OCI-LY7 (cell line): ENCODE measurements around the gene ANGPTL8. TPM values are rescaled to one million over a fixed set of nuclear protein-coding genes. Genes with fewer than 3 reads are reported as not detected.

ENCODE experiments used
- BruUV-seq: library from RNA; stranded (reverse); fragments of 400-500 nt; replicated peaks from 2 replicates; lab custom pipeline; 2021; lab: Mats Ljungman, UMichigan
- CTCF ChIA-PET: fragments of 300-600 bp; sonication (Branson Sonifier 250); formaldehyde crosslinking; loops from one replicate; lab custom pipeline; 2022; ENCODE audit warnings: antibody characterized with exemption; ENCODE audit not compliant: unreplicated experiment; lab: Charles Lee
- POLR2A ChIA-PET: fragments of 300-600 bp; sonication (Branson Sonifier 250); formaldehyde crosslinking; loops from one replicate; lab custom pipeline; 2022; ENCODE audit warnings: antibody characterized with exemption; lab: Charles Lee
- DNase-seq: peaks from one replicate; pipeline ENCODE4 v3.0.0-alpha.2; 2015; ENCODE audit warnings: low spot score
- H2AFZ ChIP-seq: fragments of 200-600 bp; sonication (generic), shearing (Covaris generic); 2 replicates; pipeline ENCODE4 v1.6.1; 2014; ENCODE audit warnings: mild to moderate bottlenecking, antibody characterized with exemption, low read length, moderate library complexity
- H3K27ac ChIP-seq: fragments of 200-600 bp; sonication (generic); 2 replicates; pipeline ENCODE4 v1.5.1; 2014; ENCODE audit warnings: mixed run types, low read depth, mild to moderate bottlenecking, moderate library complexity, low read length, inconsistent platforms; ENCODE audit not compliant: poor library complexity, severe bottlenecking
- H3K36me3 ChIP-seq: fragments of 200-600 bp; sonication (generic); 2 replicates; pipeline ENCODE4 v1.6.1; 2014; ENCODE audit warnings: mild to moderate bottlenecking, antibody characterized with exemption, low read length, moderate library complexity, mixed read lengths; ENCODE audit not compliant: insufficient read depth
- H3K4me1 ChIP-seq: fragments of 200-600 bp; sonication (generic); 2 replicates; pipeline ENCODE4 v1.5.1; 2014; ENCODE audit warnings: mild to moderate bottlenecking, low read length; ENCODE audit not compliant: insufficient read depth, poor library complexity, severe bottlenecking
- H3K4me2 ChIP-seq: fragments of 200-600 bp; sonication (generic); 2 replicates; pipeline ENCODE4 v1.6.1; 2014; ENCODE audit warnings: mild to moderate bottlenecking, low read length
- H3K4me3 ChIP-seq: fragments of 200-600 bp; sonication (generic); 2 replicates; pipeline ENCODE4 v1.5.1; 2014; ENCODE audit warnings: mild to moderate bottlenecking, low read depth, low read length; ENCODE audit not compliant: poor library complexity, severe bottlenecking
- H3K79me2 ChIP-seq: fragments of 200-600 bp; sonication (generic); 2 replicates; pipeline ENCODE4 v1.6.1; 2016; ENCODE audit warnings: low read depth, mild to moderate bottlenecking, low read length, moderate library complexity, mixed read lengths; ENCODE audit not compliant: insufficient read depth
- H3K9me2 ChIP-seq: fragments of 200-600 bp; sonication (generic); 2 replicates; pipeline ENCODE4 v1.6.1; 2016; ENCODE audit warnings: mild to moderate bottlenecking, low read length, mixed read lengths; ENCODE audit not compliant: insufficient read depth
- H3K9me3 ChIP-seq: fragments of 200-600 bp; sonication (generic); 2 replicates; pipeline ENCODE4 v1.6.1; 2014; ENCODE audit warnings: mild to moderate bottlenecking, mixed run types, low read length, mixed read lengths
- H4K20me1 ChIP-seq: fragments of 200-600 bp; sonication (generic); 2 replicates; pipeline ENCODE4 v1.6.1; 2014; ENCODE audit warnings: mild to moderate bottlenecking, antibody characterized with exemption, low read length, moderate library complexity, mixed read lengths; ENCODE audit not compliant: insufficient read depth
- EZH2phosphoT487 ChIP-seq: fragments of 200-600 bp; sonication (generic); IDR thresholded peaks from 2 replicates; pipeline ENCODE4 v1.6.1; 2018; ENCODE audit warnings: low read depth, borderline replicate concordance, mild to moderate bottlenecking, mixed run types, antibody characterized with exemption, low read length, moderate library complexity, mixed read lengths
- intact Hi-C: fragments of 100-400 bp; cut with micrococcal nuclease; formaldehyde crosslinking; loops from one replicate; pipeline ENCODE4 v1.10.0; 2022; ENCODE audit not compliant: unreplicated experiment
- total RNA-seq, 2 experiments: library from RNA; depleted of rRNA in 1 of 2; stranded (reverse); fragments of >200 nt in 1 of 2; shearing (Covaris generic) in 1 of 2; gene quantifications; 2 replicates each; pipeline ENCODE4 v1.2.3, GENCODE V29; 2014 to 2022
- TF ChIP-seq, protein P1 (sequence below): fragments of 200-600 bp; sonication (generic); conservative IDR thresholded peaks from 2 replicates; pipeline ENCODE4 v1.5.1; 2014; ENCODE audit warnings: mild to moderate bottlenecking, antibody characterized with exemption, low read length, moderate library complexity, mixed read lengths

The ANGPTL8 gene
- total RNA-seq, 2 experiments from 2014 or later = not detected

DNA sequence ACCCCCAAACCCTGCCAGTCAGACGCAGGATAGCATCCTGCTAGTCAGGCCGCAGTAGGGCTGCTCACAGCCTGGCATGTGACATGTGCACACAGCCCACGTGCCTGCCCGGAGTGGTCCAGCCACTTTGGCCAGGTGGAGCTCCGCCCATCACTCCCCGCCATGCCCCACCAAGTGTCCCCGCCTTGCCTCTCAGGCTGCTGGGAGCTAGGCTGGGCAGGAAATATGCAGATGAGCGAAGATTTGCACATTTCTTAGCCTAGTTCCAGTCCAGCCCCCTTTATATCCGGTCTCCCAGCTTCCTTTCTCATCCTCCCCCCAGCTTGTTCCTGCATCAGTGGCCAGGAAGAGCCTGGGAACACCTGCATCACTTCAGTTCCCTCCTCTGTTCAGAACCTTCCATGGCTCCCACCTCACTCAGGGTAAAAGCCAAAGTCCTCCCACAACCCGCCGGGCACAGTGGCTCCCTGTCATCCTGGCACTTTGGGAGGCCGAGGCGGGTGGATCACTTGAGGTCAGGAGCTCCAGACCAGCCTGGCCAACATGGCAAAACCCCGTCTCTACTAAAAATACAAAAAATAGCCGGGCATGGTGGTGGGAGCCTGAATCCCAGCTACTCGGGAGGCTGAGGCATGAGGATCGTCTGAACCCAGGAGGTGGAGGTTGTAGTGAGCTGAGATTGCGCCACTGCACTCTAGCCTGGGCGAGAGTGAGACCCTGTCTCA, 25.2 kb downstream of the ANGPTL8 start:
- Histone ChIP-seq H3K36me3 (no peaks in the 10 kb centered on the region), H3K79me2 (no peaks in the 10 kb centered on the region), H3K27ac (peak overlapping the region; percentile 28), H3K9me2 (no peaks in the 10 kb centered on the region), H2AFZ (peak overlapping the region; percentile 57; the same call in 1 of the 2 replicates), H3K4me1 (peaks cover 36% of the 10 kb centered on the region), H3K9me3 (no peaks in the 10 kb centered on the region), H4K20me1 (no peaks in the 10 kb centered on the region), H3K4me2 (peak overlapping the region; percentile 64), H3K4me3 (no peak overlapping the region)
- peak; percentile 81 for DNase-seq
- ChIA-PET POLR2A (interaction anchor here (0.5 kb wide), 1 partner anchor 38 kb away, joined by 3 read pairs; no protein-coding TSS in a partner anchor), CTCF (interaction anchor here (0.5 kb wide), 1 partner anchor 82 kb away, joined by 3 read pairs; the partner anchor contains the start of gene CCDC159)
- TF ChIP-seq, protein P1, sequence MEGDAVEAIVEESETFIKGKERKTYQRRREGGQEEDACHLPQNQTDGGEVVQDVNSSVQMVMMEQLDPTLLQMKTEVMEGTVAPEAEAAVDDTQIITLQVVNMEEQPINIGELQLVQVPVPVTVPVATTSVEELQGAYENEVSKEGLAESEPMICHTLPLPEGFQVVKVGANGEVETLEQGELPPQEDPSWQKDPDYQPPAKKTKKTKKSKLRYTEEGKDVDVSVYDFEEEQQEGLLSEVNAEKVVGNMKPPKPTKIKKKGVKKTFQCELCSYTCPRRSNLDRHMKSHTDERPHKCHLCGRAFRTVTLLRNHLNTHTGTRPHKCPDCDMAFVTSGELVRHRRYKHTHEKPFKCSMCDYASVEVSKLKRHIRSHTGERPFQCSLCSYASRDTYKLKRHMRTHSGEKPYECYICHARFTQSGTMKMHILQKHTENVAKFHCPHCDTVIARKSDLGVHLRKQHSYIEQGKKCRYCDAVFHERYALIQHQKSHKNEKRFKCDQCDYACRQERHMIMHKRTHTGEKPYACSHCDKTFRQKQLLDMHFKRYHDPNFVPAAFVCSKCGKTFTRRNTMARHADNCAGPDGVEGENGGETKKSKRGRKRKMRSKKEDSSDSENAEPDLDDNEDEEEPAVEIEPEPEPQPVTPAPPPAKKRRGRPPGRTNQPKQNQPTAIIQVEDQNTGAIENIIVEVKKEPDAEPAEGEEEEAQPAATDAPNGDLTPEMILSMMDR = no peak
- TF ChIP-seq EZH2phosphoT487 = no peak
- BruUV-seq = no TSS peak
- intact Hi-C loops = loop anchor here (2.0 kb wide), 1 partner anchor 22 kb away; no protein-coding TSS in a partner anchor

DNA sequence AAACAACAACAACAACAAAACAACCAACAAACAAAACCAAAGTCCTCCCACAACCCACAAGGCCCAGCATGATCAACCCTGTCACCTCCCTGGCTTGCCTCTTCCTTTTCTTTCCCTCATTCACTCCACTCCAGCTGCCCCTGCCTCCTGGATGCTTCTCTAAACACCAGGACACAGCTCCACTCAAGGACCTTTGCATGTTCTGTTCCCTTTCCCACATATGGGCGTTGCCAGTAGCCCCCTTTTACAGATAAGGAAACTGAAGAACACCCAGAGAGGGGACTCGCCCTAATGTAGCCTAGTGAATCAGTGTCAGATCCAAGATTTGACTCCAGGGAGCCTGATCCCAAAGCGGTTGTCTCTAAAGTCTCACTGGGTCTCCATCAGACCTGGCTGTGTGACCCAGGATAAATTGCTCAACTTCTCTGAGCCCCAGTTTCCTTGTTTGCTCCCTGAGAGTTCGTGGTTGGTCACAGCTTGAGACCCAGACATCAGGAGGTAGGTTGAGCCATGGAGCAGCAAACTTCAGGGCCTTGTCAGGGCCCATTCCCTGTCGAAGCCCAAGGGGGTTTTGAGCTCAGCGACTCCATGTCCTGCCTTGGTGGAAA, 25.9 kb downstream of the ANGPTL8 start:
- Histone ChIP-seq H3K4me2 (no peak overlapping the region), H4K20me1 (no peaks in the 10 kb centered on the region), H3K4me3 (no peak overlapping the region), H3K79me2 (no peaks in the 10 kb centered on the region), H3K9me2 (no peaks in the 10 kb centered on the region), H2AFZ (no peak overlapping the region; the same call in 1 of the 2 replicates), H3K4me1 (peaks cover 36% of the 10 kb centered on the region), H3K36me3 (no peaks in the 10 kb centered on the region), H3K27ac (no peak overlapping the region), H3K9me3 (no peaks in the 10 kb centered on the region)
- CTCF ChIA-PET = no interaction called here
- no TSS peak for BruUV-seq
- intact Hi-C loops = loop anchor here (2.0 kb wide), 1 partner anchor 22 kb away; no protein-coding TSS in a partner anchor
- POLR2A ChIA-PET = no interaction called here
- DNase-seq = no peak
- TF ChIP-seq, protein P1 = no peak
- no peak for TF ChIP-seq EZH2phosphoT487
